Measurements from ENCODE around the gene UTP14C. TPM values are rescaled to one million over a fixed set of nuclear protein-coding genes. Genes with fewer than 3 reads are reported as not detected.
A peak's percentile ranks its signal among the peaks of the same experiment; 100 is the strongest.

The UTP14C gene
- total and polyA plus RNA-seq, 2 experiments from 2014 or later: 11.4 to 22.9 TPM

DNA sequence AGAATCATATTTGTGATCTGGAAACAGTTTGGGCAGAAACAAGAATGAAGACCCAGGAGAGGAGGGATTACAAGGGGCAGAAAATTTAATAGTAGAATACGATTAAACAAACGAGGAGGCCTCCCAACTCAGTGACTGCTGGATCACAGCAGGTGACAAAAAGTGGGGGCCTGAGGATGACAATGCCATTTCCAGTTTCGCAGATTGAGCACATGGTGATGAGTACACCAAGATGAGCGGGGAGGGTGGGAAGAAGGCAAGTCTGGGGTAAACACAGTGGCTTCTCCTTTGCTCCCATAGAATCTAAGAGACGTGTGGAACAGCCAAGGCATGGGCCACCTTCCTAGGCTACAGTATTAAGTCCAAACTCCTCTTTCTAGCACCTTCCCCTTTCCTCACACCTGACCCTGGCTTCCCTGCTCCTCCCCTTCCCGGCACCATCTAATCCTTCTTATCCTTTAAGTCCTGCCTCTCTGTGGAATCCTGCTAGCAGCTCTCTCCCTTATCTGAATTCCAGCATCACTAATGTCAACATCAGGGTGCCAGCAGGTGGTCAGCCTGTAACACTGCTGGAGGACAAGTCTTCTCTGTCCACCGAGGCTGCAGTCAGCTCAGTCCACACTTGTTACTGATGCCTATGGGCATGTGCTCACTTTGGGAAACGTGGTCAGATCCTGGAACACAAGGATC, 26.7 kb upstream of the UTP14C start:
- Histone ChIP-seq H3K9me2 (ENCODE audit: insufficient read depth) (no peaks in the 10 kb centered on the region), H3K27me3 (ENCODE audit: insufficient read depth) (no peaks in the 10 kb centered on the region), H3K79me2 (replicated peaks; ENCODE audit: insufficient read depth) (no peaks in the 10 kb centered on the region), H3K4me3 (no peak overlapping the region), H4K20me1 (replicated peaks; ENCODE audit: insufficient read depth) (no peaks in the 10 kb centered on the region), H3K4me1 (ENCODE audit: insufficient read depth) (peaks cover 26% of the 10 kb centered on the region), H3K27ac (ENCODE audit: low read depth) (no peak overlapping the region), H3K4me2 (peak overlapping the region; percentile 42; the same call in 1 of the 2 replicates), H2AFZ (no peak overlapping the region), H3K36me3 (ENCODE audit: insufficient read depth) (no peaks in the 10 kb centered on the region), H3F3A (replicated peaks; ENCODE audit: low read depth) (no peaks in the 10 kb centered on the region)
- Mint-ChIP-seq H3K27me3 (ENCODE audit: insufficient read depth, low read depth, poor library complexity) (peaks cover 17% of the 10 kb centered on the region), H3K4me3 (no peak overlapping the region), H3K36me3 (ENCODE audit: low read depth) (no peaks in the 10 kb centered on the region), H3K27ac (no peak overlapping the region), H3K4me1 (peaks cover 51% of the 10 kb centered on the region), H3K9me3 (no peaks in the 10 kb centered on the region)
- peak; percentile 63 for DNase-seq (ENCODE audit: low spot score)
- no peak for TF ChIP-seq JUNB (IDR thresholded peaks at IDR 0.05; ENCODE audit: unreplicated experiment)
- TF ChIP-seq NANOG (IDR thresholded peaks at IDR 0.05; ENCODE audit: borderline replicate concordance): no peak
- TF ChIP-seq, protein P1, sequence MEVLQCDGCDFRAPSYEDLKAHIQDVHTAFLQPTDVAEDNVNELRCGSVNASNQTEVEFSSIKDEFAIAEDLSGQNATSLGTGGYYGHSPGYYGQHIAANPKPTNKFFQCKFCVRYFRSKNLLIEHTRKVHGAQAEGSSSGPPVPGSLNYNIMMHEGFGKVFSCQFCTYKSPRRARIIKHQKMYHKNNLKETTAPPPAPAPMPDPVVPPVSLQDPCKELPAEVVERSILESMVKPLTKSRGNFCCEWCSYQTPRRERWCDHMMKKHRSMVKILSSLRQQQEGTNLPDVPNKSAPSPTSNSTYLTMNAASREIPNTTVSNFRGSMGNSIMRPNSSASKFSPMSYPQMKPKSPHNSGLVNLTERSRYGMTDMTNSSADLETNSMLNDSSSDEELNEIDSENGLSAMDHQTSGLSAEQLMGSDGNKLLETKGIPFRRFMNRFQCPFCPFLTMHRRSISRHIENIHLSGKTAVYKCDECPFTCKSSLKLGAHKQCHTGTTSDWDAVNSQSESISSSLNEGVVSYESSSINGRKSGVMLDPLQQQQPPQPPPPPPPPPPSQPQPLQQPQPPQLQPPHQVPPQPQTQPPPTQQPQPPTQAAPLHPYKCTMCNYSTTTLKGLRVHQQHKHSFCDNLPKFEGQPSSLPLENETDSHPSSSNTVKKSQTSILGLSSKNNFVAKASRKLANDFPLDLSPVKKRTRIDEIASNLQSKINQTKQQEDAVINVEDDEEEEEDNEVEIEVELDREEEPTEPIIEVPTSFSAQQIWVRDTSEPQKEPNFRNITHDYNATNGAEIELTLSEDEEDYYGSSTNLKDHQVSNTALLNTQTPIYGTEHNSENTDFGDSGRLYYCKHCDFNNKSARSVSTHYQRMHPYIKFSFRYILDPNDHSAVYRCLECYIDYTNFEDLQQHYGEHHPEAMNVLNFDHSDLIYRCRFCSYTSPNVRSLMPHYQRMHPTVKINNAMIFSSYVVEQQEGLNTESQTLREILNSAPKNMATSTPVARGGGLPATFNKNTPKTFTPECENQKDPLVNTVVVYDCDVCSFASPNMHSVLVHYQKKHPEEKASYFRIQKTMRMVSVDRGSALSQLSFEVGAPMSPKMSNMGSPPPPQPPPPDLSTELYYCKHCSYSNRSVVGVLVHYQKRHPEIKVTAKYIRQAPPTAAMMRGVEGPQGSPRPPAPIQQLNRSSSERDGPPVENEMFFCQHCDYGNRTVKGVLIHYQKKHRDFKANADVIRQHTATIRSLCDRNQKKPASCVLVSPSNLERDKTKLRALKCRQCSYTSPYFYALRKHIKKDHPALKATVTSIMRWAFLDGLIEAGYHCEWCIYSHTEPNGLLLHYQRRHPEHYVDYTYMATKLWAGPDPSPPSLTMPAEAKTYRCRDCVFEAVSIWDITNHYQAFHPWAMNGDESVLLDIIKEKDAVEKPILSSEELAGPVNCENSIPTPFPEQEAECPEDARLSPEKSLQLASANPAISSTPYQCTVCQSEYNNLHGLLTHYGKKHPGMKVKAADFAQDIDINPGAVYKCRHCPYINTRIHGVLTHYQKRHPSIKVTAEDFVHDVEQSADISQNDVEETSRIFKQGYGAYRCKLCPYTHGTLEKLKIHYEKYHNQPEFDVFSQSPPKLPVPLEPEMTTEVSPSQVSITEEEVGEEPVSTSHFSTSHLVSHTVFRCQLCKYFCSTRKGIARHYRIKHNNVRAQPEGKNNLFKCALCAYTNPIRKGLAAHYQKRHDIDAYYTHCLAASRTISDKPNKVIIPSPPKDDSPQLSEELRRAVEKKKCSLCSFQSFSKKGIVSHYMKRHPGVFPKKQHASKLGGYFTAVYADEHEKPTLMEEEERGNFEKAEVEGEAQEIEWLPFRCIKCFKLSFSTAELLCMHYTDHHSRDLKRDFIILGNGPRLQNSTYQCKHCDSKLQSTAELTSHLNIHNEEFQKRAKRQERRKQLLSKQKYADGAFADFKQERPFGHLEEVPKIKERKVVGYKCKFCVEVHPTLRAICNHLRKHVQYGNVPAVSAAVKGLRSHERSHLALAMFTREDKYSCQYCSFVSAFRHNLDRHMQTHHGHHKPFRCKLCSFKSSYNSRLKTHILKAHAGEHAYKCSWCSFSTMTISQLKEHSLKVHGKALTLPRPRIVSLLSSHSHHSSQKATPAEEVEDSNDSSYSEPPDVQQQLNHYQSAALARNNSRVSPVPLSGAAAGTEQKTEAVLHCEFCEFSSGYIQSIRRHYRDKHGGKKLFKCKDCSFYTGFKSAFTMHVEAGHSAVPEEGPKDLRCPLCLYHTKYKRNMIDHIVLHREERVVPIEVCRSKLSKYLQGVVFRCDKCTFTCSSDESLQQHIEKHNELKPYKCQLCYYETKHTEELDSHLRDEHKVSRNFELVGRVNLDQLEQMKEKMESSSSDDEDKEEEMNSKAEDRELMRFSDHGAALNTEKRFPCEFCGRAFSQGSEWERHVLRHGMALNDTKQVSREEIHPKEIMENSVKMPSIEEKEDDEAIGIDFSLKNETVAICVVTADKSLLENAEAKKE (CRISPR knock-in tag; IDR thresholded peaks at IDR 0.05): 0 out of 2 replicates have a peak, but pooled peaks have one; percentile 16
- no peak for TF ChIP-seq ZNF114 (CRISPR knock-in tag; IDR thresholded peaks at IDR 0.05)
- peak; percentile 41 for ATAC-seq
